ENCODE measurements around the gene SMYD3.

DNA sequence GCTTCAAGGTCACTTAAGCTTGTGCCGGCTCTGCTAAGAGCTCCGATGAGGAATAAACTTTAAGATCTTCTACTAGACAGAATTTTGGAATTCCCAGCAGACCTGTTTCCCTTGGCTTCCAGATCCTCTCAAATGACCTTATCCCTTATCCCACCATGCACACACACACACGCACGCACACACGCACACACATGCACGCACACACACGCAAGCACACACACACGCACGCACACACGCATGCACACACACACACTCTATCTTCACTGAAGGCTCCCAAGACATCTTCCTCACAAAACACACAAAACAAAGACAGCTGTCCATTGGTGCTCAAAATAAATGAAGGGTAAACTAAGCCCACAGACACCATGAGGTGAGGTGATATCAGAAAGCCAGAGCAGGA is 692.4 kb downstream of the SMYD3 start:
- TF ChIP-seq, protein P1, sequence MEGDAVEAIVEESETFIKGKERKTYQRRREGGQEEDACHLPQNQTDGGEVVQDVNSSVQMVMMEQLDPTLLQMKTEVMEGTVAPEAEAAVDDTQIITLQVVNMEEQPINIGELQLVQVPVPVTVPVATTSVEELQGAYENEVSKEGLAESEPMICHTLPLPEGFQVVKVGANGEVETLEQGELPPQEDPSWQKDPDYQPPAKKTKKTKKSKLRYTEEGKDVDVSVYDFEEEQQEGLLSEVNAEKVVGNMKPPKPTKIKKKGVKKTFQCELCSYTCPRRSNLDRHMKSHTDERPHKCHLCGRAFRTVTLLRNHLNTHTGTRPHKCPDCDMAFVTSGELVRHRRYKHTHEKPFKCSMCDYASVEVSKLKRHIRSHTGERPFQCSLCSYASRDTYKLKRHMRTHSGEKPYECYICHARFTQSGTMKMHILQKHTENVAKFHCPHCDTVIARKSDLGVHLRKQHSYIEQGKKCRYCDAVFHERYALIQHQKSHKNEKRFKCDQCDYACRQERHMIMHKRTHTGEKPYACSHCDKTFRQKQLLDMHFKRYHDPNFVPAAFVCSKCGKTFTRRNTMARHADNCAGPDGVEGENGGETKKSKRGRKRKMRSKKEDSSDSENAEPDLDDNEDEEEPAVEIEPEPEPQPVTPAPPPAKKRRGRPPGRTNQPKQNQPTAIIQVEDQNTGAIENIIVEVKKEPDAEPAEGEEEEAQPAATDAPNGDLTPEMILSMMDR (IDR thresholded peaks at IDR 0.05): no peak
- no peak for TF ChIP-seq POLR2A (IDR thresholded peaks at IDR 0.05)
